IMR-90 (cell line): ENCODE results near the gene DIP2A. TPM values are rescaled to one million over a fixed set of nuclear protein-coding genes. Genes with fewer than 3 reads are reported as not detected.

Experiments
- ATAC-seq: fragments of 200-7000 bp; cut with Tn5 transposase; 2 replicates; pipeline ENCODE4 v1.9.1; 2020; ENCODE audit warnings: low read depth, mild to moderate bottlenecking, moderate library complexity
- BruUV-seq: library from RNA; stranded (reverse); fragments of 400-500 nt; replicated peaks from 2 replicates; lab custom pipeline; 2021; lab: Mats Ljungman, UMichigan
- CTCF ChIA-PET: fragments of 300-600 bp; formaldehyde crosslinking; extraction: SDS; loops from one replicate; lab custom pipeline; 2021; ENCODE audit warnings: antibody characterized with exemption; lab: Yijun Ruan, JAX
- POLR2A ChIA-PET: fragments of 300-600 bp; sonication (Branson Sonifier 250); formaldehyde crosslinking; loops from one replicate; lab custom pipeline; 2022; ENCODE audit warnings: antibody characterized with exemption; ENCODE audit not compliant: unreplicated experiment; lab: Charles Lee
- DNase-seq: peaks from one replicate; pipeline ENCODE4 v3.0.0; 2013
- H2AFZ ChIP-seq: replicated peaks from 2 replicates; pipeline ENCODE3; 2013; ENCODE audit warnings: low read length, mild to moderate bottlenecking; ENCODE audit not compliant: poor library complexity
- H2AK5ac ChIP-seq: 2 replicates; pipeline ENCODE4 v1.6.1; 2013; ENCODE audit warnings: low read depth, low read length, inconsistent platforms
- H2AK9ac ChIP-seq: replicated peaks from 2 replicates; pipeline ENCODE3; 2013; ENCODE audit warnings: mild to moderate bottlenecking, low read depth, low read length, moderate library complexity; ENCODE audit not compliant: poor library complexity
- H2BK120ac ChIP-seq: 2 replicates; pipeline ENCODE4 v1.6.1; 2013; ENCODE audit warnings: low read depth, low read length, inconsistent platforms
- H2BK15ac ChIP-seq: 3 replicates; pipeline ENCODE4 v1.6.1; 2013; ENCODE audit warnings: low read depth, low read length, inconsistent platforms
- H2BK20ac ChIP-seq: 2 replicates; pipeline ENCODE4 v1.6.1; 2013; ENCODE audit warnings: low read depth, mild to moderate bottlenecking, inconsistent platforms, low read length, moderate library complexity
- H2BK5ac ChIP-seq: 2 replicates; pipeline ENCODE4 v1.6.1; 2013; ENCODE audit warnings: mild to moderate bottlenecking, low read depth, low read length, inconsistent platforms; ENCODE audit not compliant: poor library complexity, severe bottlenecking
- H3K14ac ChIP-seq: replicated peaks from 2 replicates; pipeline ENCODE4 v1.6.1; 2013; ENCODE audit warnings: low read depth, low read length, inconsistent platforms
- H3K18ac ChIP-seq: 2 replicates; pipeline ENCODE4 v1.6.1; 2013; ENCODE audit warnings: low read depth, low read length, control low read depth
- H3K23ac ChIP-seq: 2 replicates; pipeline ENCODE4 v1.6.1; 2013; ENCODE audit warnings: low read depth, low read length, inconsistent platforms
- H3K27ac ChIP-seq: 2 replicates; pipeline ENCODE4 v1.5.1; 2013; ENCODE audit warnings: mild to moderate bottlenecking, control low read depth, low read length; ENCODE audit not compliant: insufficient read depth
- H3K27me3 ChIP-seq: 2 replicates; pipeline ENCODE4 v1.6.1; 2013; ENCODE audit warnings: low read length; ENCODE audit not compliant: control insufficient read depth, insufficient read depth
- H3K36me3 ChIP-seq: 2 replicates; pipeline ENCODE4 v1.6.1; 2013; ENCODE audit warnings: low read length, mixed read lengths; ENCODE audit not compliant: control insufficient read depth, insufficient read depth
- H3K4ac ChIP-seq: 2 replicates; pipeline ENCODE4 v1.6.1; 2013; ENCODE audit warnings: low read depth, low read length, inconsistent platforms
- H3K4me1 ChIP-seq: 2 replicates; pipeline ENCODE4 v1.6.1; 2013; ENCODE audit warnings: low read length, mixed read lengths; ENCODE audit not compliant: control insufficient read depth, insufficient read depth
- H3K4me2 ChIP-seq: 2 replicates; pipeline ENCODE4 v1.6.1; 2013; ENCODE audit warnings: low read depth, mild to moderate bottlenecking, control low read depth, low read length, moderate library complexity
- H3K4me3 ChIP-seq: 2 replicates; pipeline ENCODE4 v1.5.1; 2013; ENCODE audit warnings: low read depth, mild to moderate bottlenecking, control low read depth, low read length, moderate library complexity; ENCODE audit not compliant: insufficient read depth
- H3K56ac ChIP-seq: 2 replicates; pipeline ENCODE4 v1.6.1; 2013; ENCODE audit warnings: low read length, inconsistent platforms; ENCODE audit not compliant: insufficient read depth; ENCODE audit errors: extremely low read depth
- H3K79me1 ChIP-seq, 2 experiments: 2 replicates each; pipeline ENCODE4 v1.6.1; 2013; ENCODE audit warnings: low read length in 2 of 2, inconsistent platforms in 1 of 2, low read depth in 1 of 2
- H3K9ac ChIP-seq: 2 replicates; pipeline ENCODE4 v1.6.1; 2013; ENCODE audit warnings: low read depth, low read length, control low read depth
- H3K9me1 ChIP-seq: 2 replicates; pipeline ENCODE4 v1.6.1; 2013; ENCODE audit warnings: low read length, inconsistent platforms; ENCODE audit not compliant: insufficient read depth
- H3K9me3 ChIP-seq: 2 replicates; pipeline ENCODE4 v1.6.1; 2013; ENCODE audit warnings: low read length; ENCODE audit not compliant: control insufficient read depth, insufficient read depth
- H4K20me1 ChIP-seq: 2 replicates; pipeline ENCODE4 v1.6.1; 2013; ENCODE audit warnings: low read length, inconsistent platforms; ENCODE audit not compliant: insufficient read depth
- H4K5ac ChIP-seq: 2 replicates; pipeline ENCODE4 v1.6.1; 2013; ENCODE audit warnings: mild to moderate bottlenecking, low read depth, low read length, control low read depth
- H4K8ac ChIP-seq, 2 experiments: 2 replicates each; pipeline ENCODE4 v1.6.1; 2013; ENCODE audit warnings: low read depth in 2 of 2, low read length in 2 of 2, control low read depth in 1 of 2, inconsistent platforms in 1 of 2
- H4K91ac ChIP-seq: 2 replicates; pipeline ENCODE4 v1.6.1; 2013; ENCODE audit warnings: low read depth, low read length, inconsistent platforms; ENCODE audit not compliant: insufficient read depth
- MAFK ChIP-seq: IDR thresholded peaks from 2 replicates; pipeline ENCODE4 v1.6.1; 2012; ENCODE audit warnings: low read depth, low read length, improper control_type of control experiment
- MAZ ChIP-seq: IDR thresholded peaks from 2 replicates; pipeline ENCODE4 v1.6.1; 2012; ENCODE audit warnings: low read depth, mild to moderate bottlenecking, low read length, improper control_type of control experiment, moderate library complexity, borderline replicate concordance
- MXI1 ChIP-seq: IDR thresholded peaks from 2 replicates; pipeline ENCODE4 v1.6.1; 2012; ENCODE audit warnings: low read depth, mild to moderate bottlenecking, low read length, moderate library complexity, borderline replicate concordance
- POLR2A ChIP-seq: IDR thresholded peaks from 2 replicates; pipeline ENCODE4 v1.6.1; 2012; ENCODE audit warnings: mild to moderate bottlenecking, low read depth, low read length
- RFX5 ChIP-seq: IDR thresholded peaks from 2 replicates; pipeline ENCODE4 v1.8.0; 2012; ENCODE audit warnings: low read depth, mild to moderate bottlenecking, low read length, moderate library complexity
- WGBS, 2 experiments: methylation state at CpG; one replicate each; pipeline versions ENCODE4 v1.1.5 to v1.1.7; 2013; ENCODE audit warnings: missing lambda C conversion rate in 2 of 2; ENCODE audit not compliant: insufficient read length in 1 of 2; ENCODE audit errors: extremely low coverage in 2 of 2; 5-methylcytosine and 5-hydroxymethylcytosine counted together
- dilution Hi-C: fragments of 300-500 bp; cut with HindIII; formaldehyde crosslinking; loops from one replicate; pipeline ENCODE4 v1.14.3; 2018; ENCODE audit warnings: low sequenced_read_pairs; ENCODE audit not compliant: unreplicated experiment
- in situ Hi-C: fragments of 300-500 bp; cut with MboI; formaldehyde crosslinking; loops from 3 replicates; pipeline ENCODE4 v1.14.3; 2019; ENCODE audit warnings: low sequenced_read_pairs, inconsistent platforms, mixed read lengths
- intact Hi-C: fragments of 100-400 bp; cut with micrococcal nuclease; formaldehyde crosslinking; loops from 2 replicates; pipeline ENCODE4 v1.10.0; 2022
- polyA plus RNA-seq, 3 experiments: library from polyadenylated mRNA; depleted of rRNA; stranded (reverse); fragments of >200 nt; gene quantifications; 2 replicates each; pipeline ENCODE4 v1.2.3, GENCODE V29; 2012; ENCODE audit warnings: low replicate concordance in 1 of 3
- total RNA-seq: library from RNA; depleted of rRNA; stranded (reverse); fragments of >200 nt; gene quantifications from 2 replicates; pipeline ENCODE4 v1.2.3, GENCODE V29; 2012
- TF ChIP-seq, protein P1 (sequence below): conservative IDR thresholded peaks from 2 replicates; pipeline ENCODE4 v1.5.1; 2012; ENCODE audit warnings: mild to moderate bottlenecking, low read depth, low read length, improper control_type of control experiment

The DIP2A gene
- total and polyA plus RNA-seq, 2 of the 4 experiments (the other 2 are of a cell fraction), result 17.9 to 24.3 TPM

DNA sequence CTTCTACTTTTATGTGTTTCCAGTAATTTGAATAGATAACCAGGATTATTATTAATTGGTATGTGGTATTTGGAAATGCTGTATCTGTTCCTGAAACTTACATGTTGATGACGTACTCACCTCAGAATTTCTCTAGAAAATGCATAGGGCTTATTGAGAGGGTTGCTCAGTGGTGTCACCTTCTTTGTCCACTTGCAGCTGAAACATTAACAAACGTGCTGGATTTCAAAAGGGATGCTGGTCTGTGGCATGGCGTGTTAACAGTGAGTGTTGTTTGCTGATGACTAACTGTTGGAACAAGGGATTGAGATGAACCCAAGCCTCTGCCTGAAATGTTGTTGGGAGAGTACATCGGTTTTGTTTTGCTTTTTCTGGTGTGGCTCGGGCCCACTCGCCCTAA is 78.3 kb downstream of the DIP2A start:
- BruUV-seq, result no TSS peak

More for the DNA sequence above, 78.3 kb downstream of the DIP2A start:
- DNase-seq, result no peak
- no peaks in the 10 kb centered on the region; a peak in 2 of 4 replicates for H3K79me1 ChIP-seq
- H2AK5ac ChIP-seq, result no peak overlapping the region
- H4K91ac ChIP-seq, result no peak overlapping the region
- H3K4me3 ChIP-seq, result no peak overlapping the region
- H3K23ac ChIP-seq, result no peak overlapping the region
- TF ChIP-seq MAFK (no peak), MAZ (no peak), POLR2A (no peak), RFX5 (no peak), MXI1 (no peak)
- TF ChIP-seq, protein P1, sequence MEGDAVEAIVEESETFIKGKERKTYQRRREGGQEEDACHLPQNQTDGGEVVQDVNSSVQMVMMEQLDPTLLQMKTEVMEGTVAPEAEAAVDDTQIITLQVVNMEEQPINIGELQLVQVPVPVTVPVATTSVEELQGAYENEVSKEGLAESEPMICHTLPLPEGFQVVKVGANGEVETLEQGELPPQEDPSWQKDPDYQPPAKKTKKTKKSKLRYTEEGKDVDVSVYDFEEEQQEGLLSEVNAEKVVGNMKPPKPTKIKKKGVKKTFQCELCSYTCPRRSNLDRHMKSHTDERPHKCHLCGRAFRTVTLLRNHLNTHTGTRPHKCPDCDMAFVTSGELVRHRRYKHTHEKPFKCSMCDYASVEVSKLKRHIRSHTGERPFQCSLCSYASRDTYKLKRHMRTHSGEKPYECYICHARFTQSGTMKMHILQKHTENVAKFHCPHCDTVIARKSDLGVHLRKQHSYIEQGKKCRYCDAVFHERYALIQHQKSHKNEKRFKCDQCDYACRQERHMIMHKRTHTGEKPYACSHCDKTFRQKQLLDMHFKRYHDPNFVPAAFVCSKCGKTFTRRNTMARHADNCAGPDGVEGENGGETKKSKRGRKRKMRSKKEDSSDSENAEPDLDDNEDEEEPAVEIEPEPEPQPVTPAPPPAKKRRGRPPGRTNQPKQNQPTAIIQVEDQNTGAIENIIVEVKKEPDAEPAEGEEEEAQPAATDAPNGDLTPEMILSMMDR, result no peak
- no peak overlapping the region for H3K9ac ChIP-seq
- H3K36me3 ChIP-seq, result peaks cover 57% of the 10 kb centered on the region
- ChIA-PET POLR2A (no interaction called here), CTCF (no interaction called here)
- H4K5ac ChIP-seq, result no peak overlapping the region
- no peak overlapping the region for H2BK5ac ChIP-seq
- no peak overlapping the region for H2BK20ac ChIP-seq
- no peak overlapping the region for H3K18ac ChIP-seq
- no peak overlapping the region for H3K56ac ChIP-seq
- no peak overlapping the region for H3K4ac ChIP-seq
- no peak for ATAC-seq
- H3K4me1 ChIP-seq, result no peaks in the 10 kb centered on the region
- no peak overlapping the region for H3K4me2 ChIP-seq
- no peak overlapping the region for H2BK120ac ChIP-seq
- in situ Hi-C loops, result no loop called here
- no peaks in the 10 kb centered on the region for H4K20me1 ChIP-seq
- dilution Hi-C loops, result no loop called here
- H3K27me3 ChIP-seq, result no peaks in the 10 kb centered on the region
- no peak overlapping the region for H2AFZ ChIP-seq
- WGBS, 2 experiments, result 95% methylated on average over 4 of the region's 6 CpGs; no CpG with 5 or more reads in 1 of the 2 experiments
- no peaks in the 10 kb centered on the region for H3K9me3 ChIP-seq
- H3K27ac ChIP-seq, result no peak overlapping the region
- intact Hi-C loops, result no loop called here
- H2AK9ac ChIP-seq, result no peak overlapping the region
- H2BK15ac ChIP-seq, result no peak overlapping the region
- no peak overlapping the region for H3K14ac ChIP-seq
- no peak overlapping the region for H4K8ac ChIP-seq
- H3K9me1 ChIP-seq, result 0 out of 2 replicates have a peak, but pooled peaks cover 3% of the 10 kb centered on the region
